OCI-LY3 (cell line): ENCODE results near the gene SETBP1.

Experiments
- H2AFZ ChIP-seq: fragments of 200-600, 300-600 bp; shearing (Covaris generic); 2 replicates; pipeline ENCODE4 v1.6.0; 2014; ENCODE audit warnings: antibody characterized with exemption, low read depth, low read length
- H3K27ac ChIP-seq: fragments of 200-600, 300-600 bp; sonication (generic); 2 replicates; pipeline ENCODE4 v1.5.1; 2014; ENCODE audit warnings: mild to moderate bottlenecking, low read length, moderate library complexity, mixed read lengths
- H3K27me3 ChIP-seq: fragments of 200-600, 300-600 bp; sonication (generic); 2 replicates; pipeline ENCODE4 v1.6.1; 2014; ENCODE audit warnings: low read depth, low read length, mixed read lengths
- H3K36me3 ChIP-seq: fragments of 200-600, 300-600 bp; sonication (generic); replicated peaks from 2 replicates; pipeline ENCODE3; 2014; ENCODE audit warnings: low read depth, low read length, mixed read lengths
- H3K4me1 ChIP-seq: fragments of 300-600, 200-600 bp; sonication (generic); 2 replicates; pipeline ENCODE4 v1.6.1; 2014; ENCODE audit warnings: low read length, mixed read lengths
- H3K4me2 ChIP-seq: fragments of 200-600, 300-600 bp; sonication (generic); 2 replicates; pipeline ENCODE4 v1.6.1; 2014; ENCODE audit warnings: low read length, mixed read lengths
- H3K4me3 ChIP-seq: fragments of 300-600, 200-600 bp; sonication (generic); 2 replicates; pipeline ENCODE4 v1.5.1; 2014; ENCODE audit warnings: antibody characterized with exemption, mild to moderate bottlenecking, low read length, moderate library complexity
- H3K79me2 ChIP-seq: fragments of 300-600, 200-600 bp; shearing (Covaris generic); 2 replicates; pipeline ENCODE4 v1.6.1; 2014; ENCODE audit warnings: mild to moderate bottlenecking, low read length, mixed read lengths
- H3K9ac ChIP-seq: fragments of 300-600, 200-600 bp; shearing (Covaris generic); 2 replicates; pipeline ENCODE4 v1.6.0; 2014; ENCODE audit warnings: mild to moderate bottlenecking, low read length, moderate library complexity
- H3K9me3 ChIP-seq: fragments of 200-600, 300-600 bp; shearing (Covaris generic); 2 replicates; pipeline ENCODE4 v1.6.1; 2014; ENCODE audit warnings: low read length, mixed read lengths; ENCODE audit not compliant: insufficient read depth
- H4K20me1 ChIP-seq: fragments of 200-600, 300-600 bp; sonication (generic); 2 replicates; pipeline ENCODE4 v1.6.1; 2016; ENCODE audit warnings: low read length, mixed read lengths; ENCODE audit not compliant: insufficient read depth
- CTCF ChIP-seq: fragments of 200-600, 300-600 bp; sonication (generic); IDR thresholded peaks from 2 replicates; pipeline ENCODE4 v1.5.1; 2014; ENCODE audit warnings: antibody characterized with exemption, low read length, low read depth
- EZH2phosphoT487 ChIP-seq: fragments of 200-600 bp; shearing (Covaris generic); IDR thresholded peaks from 2 replicates; pipeline ENCODE4 v1.6.1; 2018; ENCODE audit warnings: antibody characterized with exemption, mixed run types, low read depth

Gene SETBP1

GRCh38 chr18:44813586-44813985 lies 132.9 kb downstream of the SETBP1 start:
- Histone ChIP-seq H2AFZ (no peak overlapping the region), H4K20me1 (no peaks in the 10 kb centered on the region), H3K4me1 (peaks cover 18% of the 10 kb centered on the region), H3K79me2 (no peaks in the 10 kb centered on the region), H3K4me3 (no peak overlapping the region), H3K9me3 (no peaks in the 10 kb centered on the region), H3K27ac (no peak overlapping the region), H3K4me2 (no peak overlapping the region), H3K36me3 (peaks cover 5% of the 10 kb centered on the region), H3K9ac (no peak overlapping the region), H3K27me3 (no peaks in the 10 kb centered on the region)
- TF ChIP-seq EZH2phosphoT487 (no peak), CTCF (no peak)

- Histone ChIP-seq H3K9me3 (no peaks in the 10 kb centered on the region), H4K20me1 (no peaks in the 10 kb centered on the region), H3K27ac (no peak overlapping the region), H3K27me3 (no peaks in the 10 kb centered on the region), H2AFZ (no peak overlapping the region), H3K9ac (no peak overlapping the region), H3K4me3 (no peak overlapping the region), H3K79me2 (no peaks in the 10 kb centered on the region), H3K4me2 (no peak overlapping the region), H3K36me3 (peaks cover 5% of the 10 kb centered on the region), H3K4me1 (peaks cover 28% of the 10 kb centered on the region)
- TF ChIP-seq CTCF, result no peak
- no peak for TF ChIP-seq EZH2phosphoT487
Measured at GRCh38 chr18:44815108-44815507, 134.4 kb downstream of the SETBP1 start.

GRCh38 chr18:44816050-44816449 lies 135.4 kb downstream of the SETBP1 start:
- Histone ChIP-seq H3K27ac (no peak overlapping the region), H3K9me3 (no peaks in the 10 kb centered on the region), H3K27me3 (no peaks in the 10 kb centered on the region), H3K4me1 (peaks cover 28% of the 10 kb centered on the region), H3K4me2 (no peak overlapping the region), H3K4me3 (no peak overlapping the region), H2AFZ (no peak overlapping the region), H4K20me1 (no peaks in the 10 kb centered on the region), H3K9ac (no peak overlapping the region), H3K79me2 (no peaks in the 10 kb centered on the region), H3K36me3 (peaks cover 2% of the 10 kb centered on the region)
- TF ChIP-seq EZH2phosphoT487 (no peak), CTCF (no peak)

- Histone ChIP-seq H4K20me1 (no peaks in the 10 kb centered on the region), H3K4me3 (no peak overlapping the region), H3K9me3 (no peaks in the 10 kb centered on the region), H3K79me2 (no peaks in the 10 kb centered on the region), H3K36me3 (no peaks in the 10 kb centered on the region), H3K27me3 (no peaks in the 10 kb centered on the region), H2AFZ (no peak overlapping the region), H3K9ac (no peak overlapping the region), H3K4me2 (no peak overlapping the region), H3K27ac (no peak overlapping the region), H3K4me1 (peaks cover 25% of the 10 kb centered on the region)
- TF ChIP-seq EZH2phosphoT487 (no peak), CTCF (no peak)
Measured at GRCh38 chr18:44816477-44816876, 135.8 kb downstream of the SETBP1 start.
